GM12878 (cell line): ENCODE measurements around the gene DNPEP. TPM values are rescaled to one million over a fixed set of nuclear protein-coding genes. Genes with fewer than 3 reads are reported as not detected.

ENCODE experiments used
- ATAC-seq: fragments of 200-7000 bp; cut with Tn5 transposase; 3 replicates; pipeline ENCODE4 v1.9.1; 2020; ENCODE audit warnings: mild to moderate bottlenecking, moderate library complexity
- Bru-seq: library from RNA; stranded (reverse); fragments of 400-500 nt; gene quantifications from one replicate; lab custom pipeline; 2021; lab: Mats Ljungman, UMichigan
- BruChase-seq, 2 experiments: library from RNA; stranded (reverse); fragments of 400-500 nt; gene quantifications; one replicate each; lab custom pipeline; 2021; lab: Mats Ljungman, UMichigan
- BruUV-seq: library from RNA; stranded (reverse); fragments of 400-500 nt; replicated peaks from 2 replicates; lab custom pipeline; 2021; lab: Mats Ljungman, UMichigan
- CTCF ChIA-PET: fragments of 300-600 bp; sonication (Branson Sonifier 250); formaldehyde crosslinking; extraction: SDS; loops from one replicate; lab custom pipeline; 2021; ENCODE audit warnings: inconsistent platforms; lab: Yijun Ruan, JAX
- POLR2A ChIA-PET: fragments of 350-600 bp; formaldehyde crosslinking; extraction: SDS; loops from one replicate; lab custom pipeline; 2021; ENCODE audit warnings: inconsistent platforms; lab: Charles Lee
- RAD21 ChIA-PET: fragments of 300-600 bp; sonication (Branson Sonifier 250); formaldehyde crosslinking; loops from one replicate; lab custom pipeline; 2023; ENCODE audit warnings: antibody characterized with exemption; ENCODE audit not compliant: unreplicated experiment; lab: Charles Lee
- SMC1A ChIA-PET: fragments of 300-600 bp; sonication (Branson Sonifier 250); formaldehyde crosslinking; loops from one replicate; lab custom pipeline; 2023; ENCODE audit not compliant: unreplicated experiment, uncharacterized antibody; lab: Charles Lee
- DNase-seq: peaks from one replicate; pipeline ENCODE4 v3.0.0-alpha.2; 2011; ENCODE audit warnings: low read depth, low spot score
- FAIRE-seq: peaks from 3 replicates; lab custom pipeline; 2011; peaks lifted over from hg19 to GRCh38; lab: Jason Lieb, UNC
- H2AFZ ChIP-seq: 2 replicates; pipeline ENCODE4 v1.6.0; 2011; ENCODE audit warnings: low read depth, low read length, control low read depth; ENCODE audit not compliant: control insufficient read depth
- H3K27ac ChIP-seq: 2 replicates; pipeline ENCODE4 v1.5.1; 2011; ENCODE audit warnings: control low read depth; ENCODE audit not compliant: control insufficient read depth, insufficient read depth
- H3K27me3 ChIP-seq, 2 experiments: replicated peaks in 1 of 2; 2 replicates each; pipeline versions ENCODE4 v1.6.0 to v1.6.1; 2011; ENCODE audit warnings: low read length in 1 of 2; ENCODE audit not compliant: control insufficient read depth in 2 of 2, insufficient read depth in 2 of 2
- H3K36me3 ChIP-seq, 2 experiments: 2 replicates each; pipeline ENCODE4 v1.5.1; 2011; ENCODE audit warnings: low read length in 1 of 2; ENCODE audit not compliant: control insufficient read depth in 2 of 2, insufficient read depth in 2 of 2
- H3K4me1 ChIP-seq: 2 replicates; pipeline ENCODE4 v1.6.1; 2011; ENCODE audit warnings: mild to moderate bottlenecking, low read length, moderate library complexity, mixed read lengths; ENCODE audit not compliant: control insufficient read depth, insufficient read depth
- H3K4me2 ChIP-seq: 2 replicates; pipeline ENCODE4 v1.6.0; 2011; ENCODE audit warnings: control low read depth; ENCODE audit not compliant: control insufficient read depth, insufficient read depth
- H3K4me3 ChIP-seq: fragments of 200-600 bp; sonication (generic); 2 replicates; pipeline ENCODE4 v1.5.1; 2016
- H3K79me2 ChIP-seq: 2 replicates; pipeline ENCODE4 v1.6.0; 2011; ENCODE audit warnings: low read length; ENCODE audit not compliant: control insufficient read depth, insufficient read depth
- H3K9ac ChIP-seq: 2 replicates; pipeline ENCODE4 v1.8.0; 2011; ENCODE audit warnings: low read length, control low read depth, mixed read lengths; ENCODE audit not compliant: control insufficient read depth, insufficient read depth
- H3K9me3 ChIP-seq: replicated peaks from 3 replicates; pipeline ENCODE4 v1.5.1; 2011; ENCODE audit warnings: mild to moderate bottlenecking, low read length; ENCODE audit not compliant: control insufficient read depth, insufficient read depth
- H4K20me1 ChIP-seq: 2 replicates; pipeline ENCODE4 v1.6.0; 2011; ENCODE audit not compliant: control insufficient read depth, insufficient read depth
- ASH2L ChIP-seq: fragments of 300-600, 200-600 bp; sonication (generic); IDR thresholded peaks from 2 replicates; pipeline ENCODE4 v1.6.1; 2017; ENCODE audit warnings: low read depth, mild to moderate bottlenecking, borderline replicate concordance
- BACH1 ChIP-seq: fragments of 450-650 bp; IDR thresholded peaks from 2 replicates; pipeline ENCODE4 v1.6.1; 2017; ENCODE audit warnings: mild to moderate bottlenecking, borderline replicate concordance
- EED ChIP-seq: sonication (generic); IDR thresholded peaks from 2 replicates; pipeline ENCODE4 v1.6.1; 2016; ENCODE audit warnings: antibody characterized with exemption, low read depth
- EGR1 ChIP-seq, 2 experiments: IDR thresholded peaks; 1 replicate in 1 of 2; 2 replicates in 1 of 2; pipeline ENCODE4 v1.6.1; 2011 to 2012; ENCODE audit warnings: low read depth in 2 of 2, low read length in 2 of 2, borderline replicate concordance in 1 of 2, mild to moderate bottlenecking in 1 of 2, moderate library complexity in 1 of 2
- FOS ChIP-seq: IDR thresholded peaks from 3 replicates; pipeline ENCODE4 v1.6.1; 2011; ENCODE audit warnings: borderline replicate concordance; ENCODE audit not compliant: insufficient read length; ENCODE audit errors: extremely low read depth
- HCFC1 ChIP-seq: fragments of 150-350 bp; IDR thresholded peaks from 2 replicates; pipeline ENCODE4 v1.6.1; 2014; ENCODE audit warnings: low read length
- HDAC2 ChIP-seq: fragments of 200-600 bp; sonication (generic); IDR thresholded peaks from 2 replicates; pipeline ENCODE4 v1.6.1; 2017
- JUNB ChIP-seq: IDR thresholded peaks from 2 replicates; pipeline ENCODE4 v1.6.1; 2016; ENCODE audit warnings: antibody characterized with exemption, mild to moderate bottlenecking
- PAX5 ChIP-seq: IDR thresholded peaks from 2 replicates; pipeline ENCODE4 v1.6.1; 2011; ENCODE audit warnings: low read depth, low read length, borderline replicate concordance
- SMC3 ChIP-seq: IDR thresholded peaks from 2 replicates; pipeline ENCODE4 v1.6.1; 2011; ENCODE audit warnings: low read length, improper control_type of control experiment, borderline replicate concordance
- STAT3 ChIP-seq: IDR thresholded peaks from 2 replicates; pipeline ENCODE4 v1.6.1; 2011; ENCODE audit warnings: low read depth, low read length, improper control_type of control experiment
- ZNF384 ChIP-seq: IDR thresholded peaks from 2 replicates; pipeline ENCODE4 v1.6.1; 2012; ENCODE audit warnings: low read depth, mild to moderate bottlenecking, low read length, improper control_type of control experiment, borderline replicate concordance
- WGBS: methylation state at CpG from one replicate; pipeline ENCODE4 v1.1.6; 2016; ENCODE audit warnings: low lambda C conversion rate; ENCODE audit not compliant: insufficient replicate concordance, insufficient coverage; ENCODE audit errors: missing lambda C conversion rate; 5-methylcytosine and 5-hydroxymethylcytosine counted together
- in situ Hi-C: fragments of 300-500 bp; cut with MboI; formaldehyde crosslinking; loops from 9 replicates; pipeline ENCODE4 v1.14.3; 2018; ENCODE audit warnings: mixed read lengths
- intact Hi-C: fragments of 100-400 bp; cut with micrococcal nuclease; formaldehyde crosslinking; loops from one replicate; pipeline ENCODE4 v1.14.2; 2022; ENCODE audit not compliant: unreplicated experiment
- long read RNA-seq, 2 experiments: library from polyadenylated mRNA; unstranded; transcript quantifications; one replicate each; pipeline ENCODE4 v2.0.0, GENCODE V29; 2019 to 2020
- polyA minus RNA-seq, 3 experiments: library from RNA; depleted of rRNA, polyadenylated mRNA; stranded (reverse); fragments of >200 nt; gene quantifications; 2 replicates each; pipeline ENCODE4 v1.2.3, GENCODE V29; 2011
- polyA plus RNA-seq, 11 experiments: library from polyadenylated mRNA; depleted of rRNA in 4 of 11; unstranded in 6 of 11; stranded (reverse) in 5 of 11; fragments of >200 nt; fragmentation: Nextera tagmentation in 4 of 11; fragmentation: Illumina TruSeq in 1 of 11; extraction: Ambion mirVana in 4 of 11; extraction: Trizol in 1 of 11; gene quantifications; 1 replicate in 1 of 11; 2 replicates in 10 of 11; pipeline versions ENCODE4 v1.2.1 to v1.2.3, GENCODE V29; 2011 to 2016; ENCODE audit warnings: inconsistent platforms in 2 of 11, missing spikeins in 2 of 11, low read depth in 1 of 11
- total RNA-seq, 4 experiments: library from RNA; depleted of rRNA in 3 of 4; stranded (reverse); fragments of >200 nt in 3 of 4; fragmentation: Illumina TruSeq in 1 of 4; extraction: Trizol in 1 of 4; gene quantifications; 2 replicates each; pipeline versions ENCODE4 v1.2.1 to v1.2.3, GENCODE V29; 2013 to 2021
- TF ChIP-seq, protein P1 (sequence below): fragments of 450-650 bp; IDR thresholded peaks from 2 replicates; pipeline ENCODE4 v1.6.1; 2017; ENCODE audit warnings: mild to moderate bottlenecking, moderate library complexity

The DNPEP gene
- total RNA-seq (2013; cell fraction: nucleolus; rRNA removed) = 60.0 and 67.2 TPM in 2 replicates
- 58.1 and 66.9 TPM in 2 replicates for total RNA-seq (2014; rRNA removed)
- total RNA-seq (2014; rRNA removed; fragmentation: Illumina TruSeq; extraction: Trizol) = 32.0 and 37.8 TPM in 2 replicates
- total RNA-seq (2021) = 66.0 and 68.8 TPM in 2 replicates
- 25.6 TPM for polyA plus RNA-seq (2011; ENCODE audit: low read depth)
- polyA plus RNA-seq (2011; rRNA removed) = 28.2 and 62.2 TPM in 2 replicates
- 92.5 and 105 TPM in 2 replicates for polyA plus RNA-seq (2011; cell fraction: cytosol; rRNA removed)
- 162 and 168 TPM in 2 replicates for polyA plus RNA-seq (2011; cell fraction: nucleus; rRNA removed)
- 52.2 and 64.8 TPM in 2 replicates for polyA plus RNA-seq (2012)
- polyA plus RNA-seq (2014; fragmentation: Illumina TruSeq; extraction: Trizol) = 22.0 and 46.1 TPM in 2 replicates
- polyA plus RNA-seq (2014; fragmentation: Nextera tagmentation; extraction: Ambion mirVana) = 10 to 100 TPM; 33.1 to 56.3 TPM
- 66.1 and 75.1 TPM in 2 replicates for polyA plus RNA-seq (2014; rRNA removed)
- 10 to 100 TPM; 77.8 to 82.0 TPM for polyA plus RNA-seq (2016; fragmentation: Nextera tagmentation; extraction: Ambion mirVana)
- 61.5 and 101 TPM in 2 replicates for polyA minus RNA-seq (2011; rRNA and poly(A)+ RNA removed)
- 28.9 and 32.1 TPM in 2 replicates for polyA minus RNA-seq (2011; cell fraction: cytosol; rRNA and poly(A)+ RNA removed)
- 40.6 and 63.1 TPM in 2 replicates for polyA minus RNA-seq (2011; cell fraction: nucleus; rRNA and poly(A)+ RNA removed)
- percentile 68 among the genes with signal in this experiment for Bru-seq, nascent RNA
- percentile 68 among the genes with signal in this experiment for BruChase-seq, experiment 1, labeled RNA remaining after a 6-hour chase
- BruChase-seq, experiment 2, labeled RNA remaining after a 2-hour chase = percentile 65 among the genes with signal in this experiment
- long read RNA-seq, experiment 1, transcript DNPEP-201 (15 exons, 2,425 nt) = major isoform, 47 of 71 reads
- long read RNA-seq, experiment 1, partial matches to known transcripts = 10 of 71 reads
- long read RNA-seq, experiment 1, other reads (novel, unspliced or antisense) = 12 of 71 reads
- long read RNA-seq, experiment 2, transcript DNPEP-217 (15 exons, 2,408 nt) = minor isoform, 12 of 73 reads
- long read RNA-seq, experiment 2, transcript DNPEP-201 (15 exons, 2,425 nt) = major isoform, 30 of 73 reads
- long read RNA-seq, experiment 2, partial matches to known transcripts = 11 of 73 reads
- long read RNA-seq, experiment 2, other reads (novel, unspliced or antisense) = 18 of 73 reads

GRCh38 chr2:219387306-219388120 lies at the start of gene DNPEP:
TSS of gene DNPEP (minus strand) at chr2:219387912. CDS start at chr2:219387794, 118 bp downstream.
- no peaks in the 10 kb centered on the region for H4K20me1 ChIP-seq
- H3K27ac ChIP-seq = peak within 1 kb of the TSS; percentile 71
- H3K27me3 ChIP-seq = no peaks in the 10 kb centered on the region
- peak within 1 kb of the TSS; percentile 93 for H3K9ac ChIP-seq
- BruUV-seq = no TSS peak
- intact Hi-C loops (loop anchor here (5.0 kb wide), 2 partner anchors 210 to 225 kb away; partner anchors contain the start of genes CNPPD1, NHEJ1 and RETREG2), in situ Hi-C loops (no loop called here)
- WGBS = 1% methylated on average over 34 of the region's 76 CpGs
- ATAC-seq = peak; percentile 77
- ChIA-PET RAD21 (interaction anchor here (0.6 to 1.7 kb wide), 10 partner anchors 10 to 728 kb away, joined by 3 to 6 read pairs (median 4); partner anchors contain the start of genes BCS1L, GMPPA and ZNF142), POLR2A (interaction anchor here (0.5 to 2.5 kb wide), 13 partner anchors 18 to 1036 kb away, joined by 3 to 15 read pairs (median 3); partner anchors contain the start of genes ANKZF1, ATG9A, CNPPD1 and DNAJB2), CTCF (interaction anchor here (0.6 to 7.8 kb wide), 9 partner anchors 10 to 728 kb away, joined by 3 to 64 read pairs (median 3); partner anchors contain the start of genes BCS1L, DNAJB2 and ZNF142), SMC1A (interaction anchor here (1.1 to 1.3 kb wide), 2 partner anchors 10 to 87 kb away, joined by 3 to 4 read pairs; no protein-coding TSS in a partner anchor)
- peak; percentile 44 for DNase-seq
- H3K36me3 ChIP-seq = peaks cover 3 to 11% of the 10 kb centered on the region in 2 experiments; a peak in 3 of 4 replicates
- no peak for FAIRE-seq
- H3K4me1 ChIP-seq = peaks cover 5% of the 10 kb centered on the region
- H3K4me2 ChIP-seq = peak within 1 kb of the TSS; percentile 82
- peaks cover 8% of the 10 kb centered on the region for H3K79me2 ChIP-seq
- peak within 1 kb of the TSS; percentile 93 for H3K4me3 ChIP-seq
- H3K9me3 ChIP-seq = no peaks in the 10 kb centered on the region; the same call in 1 of the 3 replicates
- peak within 1 kb of the TSS; percentile 92 for H2AFZ ChIP-seq
- TF ChIP-seq SMC3 (no peak), ZNF384 (no peak), BACH1 (peak; percentile 49; the same call in 1 of the 2 replicates), FOS (no peak), EGR1 (IDR thresholded peaks at IDR 0.05; ENCODE audit: borderline replicate concordance in 1 of 2, low read depth in 2 of 2, low read length in 2 of 2) (peak in 1 of 2 experiments; percentile 57; a peak in 1 of 3 replicates), STAT3 (no peak), PAX5 (peak; percentile 59; the same call in 1 of the 2 replicates), ASH2L (peak; percentile 53; the same call in 1 of the 2 replicates), HCFC1 (0 out of 2 replicates have a peak, but pooled peaks have one; percentile 21), JUNB (peak; percentile 39; the same call in 1 of the 2 replicates), HDAC2 (no peak), EED (0 out of 2 replicates have a peak, but pooled peaks have one; percentile 25)
- TF ChIP-seq, protein P1, sequence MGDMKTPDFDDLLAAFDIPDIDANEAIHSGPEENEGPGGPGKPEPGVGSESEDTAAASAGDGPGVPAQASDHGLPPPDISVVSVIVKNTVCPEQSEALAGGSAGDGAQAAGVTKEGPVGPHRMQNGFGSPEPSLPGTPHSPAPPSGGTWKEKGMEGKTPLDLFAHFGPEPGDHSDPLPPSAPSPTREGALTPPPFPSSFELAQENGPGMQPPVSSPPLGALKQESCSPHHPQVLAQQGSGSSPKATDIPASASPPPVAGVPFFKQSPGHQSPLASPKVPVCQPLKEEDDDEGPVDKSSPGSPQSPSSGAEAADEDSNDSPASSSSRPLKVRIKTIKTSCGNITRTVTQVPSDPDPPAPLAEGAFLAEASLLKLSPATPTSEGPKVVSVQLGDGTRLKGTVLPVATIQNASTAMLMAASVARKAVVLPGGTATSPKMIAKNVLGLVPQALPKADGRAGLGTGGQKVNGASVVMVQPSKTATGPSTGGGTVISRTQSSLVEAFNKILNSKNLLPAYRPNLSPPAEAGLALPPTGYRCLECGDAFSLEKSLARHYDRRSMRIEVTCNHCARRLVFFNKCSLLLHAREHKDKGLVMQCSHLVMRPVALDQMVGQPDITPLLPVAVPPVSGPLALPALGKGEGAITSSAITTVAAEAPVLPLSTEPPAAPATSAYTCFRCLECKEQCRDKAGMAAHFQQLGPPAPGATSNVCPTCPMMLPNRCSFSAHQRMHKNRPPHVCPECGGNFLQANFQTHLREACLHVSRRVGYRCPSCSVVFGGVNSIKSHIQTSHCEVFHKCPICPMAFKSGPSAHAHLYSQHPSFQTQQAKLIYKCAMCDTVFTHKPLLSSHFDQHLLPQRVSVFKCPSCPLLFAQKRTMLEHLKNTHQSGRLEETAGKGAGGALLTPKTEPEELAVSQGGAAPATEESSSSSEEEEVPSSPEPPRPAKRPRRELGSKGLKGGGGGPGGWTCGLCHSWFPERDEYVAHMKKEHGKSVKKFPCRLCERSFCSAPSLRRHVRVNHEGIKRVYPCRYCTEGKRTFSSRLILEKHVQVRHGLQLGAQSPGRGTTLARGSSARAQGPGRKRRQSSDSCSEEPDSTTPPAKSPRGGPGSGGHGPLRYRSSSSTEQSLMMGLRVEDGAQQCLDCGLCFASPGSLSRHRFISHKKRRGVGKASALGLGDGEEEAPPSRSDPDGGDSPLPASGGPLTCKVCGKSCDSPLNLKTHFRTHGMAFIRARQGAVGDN = no peak
